ENCODE results near the gene AGBL3.
A peak's percentile ranks its signal among the peaks of the same experiment; 100 is the strongest.

Gene AGBL3

GRCh38 chr7:134986363-134987251 lies at the start of gene AGBL3:
AGBL3 (plus strand) TSS chr7:134986508; CDS start chr7:134987934, 1,426 bp downstream.
- DNase-seq: peak; percentile 98

- no peak for DNase-seq
Observed at GRCh38 chr7:134936893-134937510, 49.3 kb upstream of the AGBL3 start.

GRCh38 chr7:134938141-134938540 lies 48.2 kb upstream of the AGBL3 start:
- no peak for DNase-seq

- no peak for DNase-seq
Observed at GRCh38 chr7:134939136-134939535, 47.2 kb upstream of the AGBL3 start.

- no peak for DNase-seq
Observed at GRCh38 chr7:134940729-134941128, 45.6 kb upstream of the AGBL3 start.

- no peak for DNase-seq
Observed at GRCh38 chr7:134941185-134941900, 45.0 kb upstream of the AGBL3 start.

GRCh38 chr7:134941952-134942351 lies 44.4 kb upstream of the AGBL3 start:
- DNase-seq: no peak

- DNase-seq: no peak
Observed at GRCh38 chr7:134942690-134943466, 43.4 kb upstream of the AGBL3 start.

GRCh38 chr7:134943785-134944400 lies 42.4 kb upstream of the AGBL3 start:
- no peak for DNase-seq

- DNase-seq: no peak
Observed at GRCh38 chr7:134945691-134946090, 40.6 kb upstream of the AGBL3 start.

- DNase-seq: no peak
Observed at GRCh38 chr7:134946260-134946659, 40.0 kb upstream of the AGBL3 start.

GRCh38 chr7:134947329-134947728 lies 39.0 kb upstream of the AGBL3 start:
- no peak for DNase-seq

GRCh38 chr7:134947831-134948230 lies 38.5 kb upstream of the AGBL3 start:
- no peak for DNase-seq

- DNase-seq: no peak
Observed at GRCh38 chr7:134948246-134948645, 38.1 kb upstream of the AGBL3 start.

GRCh38 chr7:134948736-134949135 lies 37.6 kb upstream of the AGBL3 start:
- no peak for DNase-seq

GRCh38 chr7:134949171-134949570 lies 37.1 kb upstream of the AGBL3 start:
- no peak for DNase-seq

- no peak for DNase-seq
Observed at GRCh38 chr7:134954197-134955082, 31.9 kb upstream of the AGBL3 start.

GRCh38 chr7:134957005-134957404 lies 29.3 kb upstream of the AGBL3 start:
- DNase-seq: no peak

GRCh38 chr7:134959810-134960209 lies 26.5 kb upstream of the AGBL3 start:
- no peak for DNase-seq

- no peak for DNase-seq
Observed at GRCh38 chr7:134962270-134962780, 24.0 kb upstream of the AGBL3 start.

- peak; percentile 45 for DNase-seq
Observed at GRCh38 chr7:134963036-134963435, 23.3 kb upstream of the AGBL3 start.

All from right hindlimb (tissue), 1 donor.